Adrenal gland (tissue), 5 donors: ENCODE measurements around the gene BAG3.

ENCODE experiments used
- POLR2A ChIP-seq, 2 donors: fragments of 450-650 bp; IDR thresholded peaks; one replicate each; pipeline ENCODE4 v1.6.1; 2017; ENCODE audit warnings: antibody characterized with exemption in 2 of 2, mild to moderate bottlenecking in 2 of 2, moderate library complexity in 1 of 2
- TF ChIP-seq, protein P1 (sequence below), 6 experiments: fragments of 450-650 bp in 4 of 6; fragments of 200-600 bp in 2 of 6; sonication (generic) in 1 of 6; IDR thresholded peaks; 1 replicate in 5 of 6; 2 replicates in 1 of 6; pipeline versions ENCODE4 v1.5.1 to v1.8.0; 2016 to 2021; ENCODE audit warnings: antibody characterized with exemption in 6 of 6, mild to moderate bottlenecking in 2 of 6, moderate library complexity in 1 of 6
- donor health status: DM: no; HTN: no; CAD: no.

- TF ChIP-seq, protein P1, sequence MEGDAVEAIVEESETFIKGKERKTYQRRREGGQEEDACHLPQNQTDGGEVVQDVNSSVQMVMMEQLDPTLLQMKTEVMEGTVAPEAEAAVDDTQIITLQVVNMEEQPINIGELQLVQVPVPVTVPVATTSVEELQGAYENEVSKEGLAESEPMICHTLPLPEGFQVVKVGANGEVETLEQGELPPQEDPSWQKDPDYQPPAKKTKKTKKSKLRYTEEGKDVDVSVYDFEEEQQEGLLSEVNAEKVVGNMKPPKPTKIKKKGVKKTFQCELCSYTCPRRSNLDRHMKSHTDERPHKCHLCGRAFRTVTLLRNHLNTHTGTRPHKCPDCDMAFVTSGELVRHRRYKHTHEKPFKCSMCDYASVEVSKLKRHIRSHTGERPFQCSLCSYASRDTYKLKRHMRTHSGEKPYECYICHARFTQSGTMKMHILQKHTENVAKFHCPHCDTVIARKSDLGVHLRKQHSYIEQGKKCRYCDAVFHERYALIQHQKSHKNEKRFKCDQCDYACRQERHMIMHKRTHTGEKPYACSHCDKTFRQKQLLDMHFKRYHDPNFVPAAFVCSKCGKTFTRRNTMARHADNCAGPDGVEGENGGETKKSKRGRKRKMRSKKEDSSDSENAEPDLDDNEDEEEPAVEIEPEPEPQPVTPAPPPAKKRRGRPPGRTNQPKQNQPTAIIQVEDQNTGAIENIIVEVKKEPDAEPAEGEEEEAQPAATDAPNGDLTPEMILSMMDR (IDR thresholded peaks at IDR 0.05) = no peak
- TF ChIP-seq POLR2A (IDR thresholded peaks at IDR 0.05) = no peak
Observed at GRCh38 chr10:119663866-119664698, 12.9 kb downstream of the BAG3 start.
